Forelimb muscle (tissue), 1 donor: ENCODE measurements around the gene CYTL1. TPM values are rescaled to one million over a fixed set of nuclear protein-coding genes. Genes with fewer than 3 reads are reported as not detected.
"Not testable (repeated sequence)": the region's sequence is repeated elsewhere in the genome, so short reads cannot be mapped to it uniquely, and the experiment has no call there.

Experiments used
- DNase-seq: peaks from one replicate; pipeline ENCODE4 v3.0.0-alpha.2; 2013; ENCODE audit warnings: low read depth
- polyA plus RNA-seq: library from polyadenylated mRNA; unstranded; fragments of 120-200 nt; gene quantifications from one replicate; pipeline ENCODE4 v1.2.1, GENCODE V29; 2013; ENCODE audit not compliant: insufficient read length

Gene CYTL1
- polyA plus RNA-seq, result 6.4 TPM

- no peak for DNase-seq
These were observed at the start of gene CYTL1 for GRCh38 chr4:5019274-5019673. CYTL1 (minus strand) TSS chr4:5019458; CDS start chr4:5019445, 13 bp downstream.

- no peak for DNase-seq
These were observed 48.6 kb upstream of the CYTL1 start for GRCh38 chr4:5067908-5068307.

GRCh38 chr4:5066968-5067367 is 47.7 kb upstream of the CYTL1 start:
- DNase-seq, result not testable (repeated sequence)

- no peak for DNase-seq
These were observed 46.8 kb upstream of the CYTL1 start for GRCh38 chr4:5066101-5066500.

- no peak for DNase-seq
These were observed 36.2 kb upstream of the CYTL1 start for GRCh38 chr4:5055411-5055810.

- no peak for DNase-seq
These were observed 35.3 kb upstream of the CYTL1 start for GRCh38 chr4:5054532-5054931.

- DNase-seq, result no peak
These were observed 33.6 kb upstream of the CYTL1 start for GRCh38 chr4:5052726-5053425.

GRCh38 chr4:5052204-5052702 is 33.0 kb upstream of the CYTL1 start:
- no peak for DNase-seq

- DNase-seq, result no peak
These were observed 32.3 kb upstream of the CYTL1 start, which contains the start of gene STK32B for GRCh38 chr4:5051278-5052203. STK32B (plus strand) TSS chr4:5051480.

- DNase-seq, result no peak
These were observed 31.4 kb upstream of the CYTL1 start for GRCh38 chr4:5050520-5051277.

- no peak for DNase-seq
These were observed 29.5 kb upstream of the CYTL1 start for GRCh38 chr4:5048721-5049120.

GRCh38 chr4:5045097-5045496 is 25.8 kb upstream of the CYTL1 start:
- DNase-seq, result no peak

- DNase-seq, result no peak
These were observed 25.1 kb upstream of the CYTL1 start for GRCh38 chr4:5044341-5044740.

- DNase-seq, result no peak
These were observed 24.3 kb upstream of the CYTL1 start for GRCh38 chr4:5043579-5043978.

- DNase-seq, result no peak
These were observed 22.4 kb upstream of the CYTL1 start for GRCh38 chr4:5041699-5042098.

- DNase-seq, result no peak
These were observed 21.8 kb upstream of the CYTL1 start for GRCh38 chr4:5040856-5041620.

GRCh38 chr4:5039800-5040199 is 20.5 kb upstream of the CYTL1 start:
- no peak for DNase-seq

GRCh38 chr4:5037553-5038551 is 18.6 kb upstream of the CYTL1 start:
- no peak for DNase-seq

GRCh38 chr4:5036239-5036638 is 17.0 kb upstream of the CYTL1 start:
- DNase-seq, result no peak

GRCh38 chr4:5034206-5034605 is 14.9 kb upstream of the CYTL1 start:
- no peak for DNase-seq
